CD4-positive, alpha-beta T cell treated with Interleukin-10 for 1 hour (primary cell): ENCODE results near the gene ARHGAP40.
A peak's percentile ranks its signal among the peaks of the same experiment; 100 is the strongest.

Source experiments
- DNase-seq: peaks from one replicate; pipeline ENCODE4 v3.0.0-alpha.2; 2020

The ARHGAP40 gene

GRCh38 chr20:38658879-38659596, 57.4 kb downstream of the ARHGAP40 start:
- peak; percentile 32 for DNase-seq

- no peak for DNase-seq
These were observed 57.9 kb downstream of the ARHGAP40 start for GRCh38 chr20:38659597-38659880.

- no peak for DNase-seq
These were observed 58.8 kb downstream of the ARHGAP40 start for GRCh38 chr20:38660429-38660828.

GRCh38 chr20:38663660-38664059, 62.1 kb downstream of the ARHGAP40 start:
- DNase-seq: no peak

GRCh38 chr20:38664284-38664683, 62.7 kb downstream of the ARHGAP40 start:
- no peak for DNase-seq

GRCh38 chr20:38665094-38665493, 63.5 kb downstream of the ARHGAP40 start:
- DNase-seq: no peak

- no peak for DNase-seq
These were observed 64.1 kb downstream of the ARHGAP40 start for GRCh38 chr20:38665506-38666285.

- no peak for DNase-seq
These were observed 65.9 kb downstream of the ARHGAP40 start for GRCh38 chr20:38667417-38667956.

GRCh38 chr20:38669688-38670087, 68.1 kb downstream of the ARHGAP40 start:
- DNase-seq: no peak

- DNase-seq: no peak
These were observed 69.2 kb downstream of the ARHGAP40 start for GRCh38 chr20:38670786-38671185.

GRCh38 chr20:38671186-38671585, 69.6 kb downstream of the ARHGAP40 start:
- no peak for DNase-seq

- DNase-seq: no peak
These were observed 70.2 kb downstream of the ARHGAP40 start for GRCh38 chr20:38671701-38672292.

GRCh38 chr20:38672504-38672903, 70.9 kb downstream of the ARHGAP40 start:
- DNase-seq: no peak

- DNase-seq: no peak
These were observed 71.7 kb downstream of the ARHGAP40 start for GRCh38 chr20:38673261-38673660.

GRCh38 chr20:38673725-38674091, 72.1 kb downstream of the ARHGAP40 start:
- DNase-seq: no peak

GRCh38 chr20:38674092-38674764, 72.6 kb downstream of the ARHGAP40 start:
- peak; percentile 71 for DNase-seq

- no peak for DNase-seq
These were observed 73.1 kb downstream of the ARHGAP40 start for GRCh38 chr20:38674765-38675133.

GRCh38 chr20:38676576-38676975, 75.0 kb downstream of the ARHGAP40 start:
- DNase-seq: no peak

- DNase-seq: peak; percentile 12
These were observed 79.1 kb downstream of the ARHGAP40 start for GRCh38 chr20:38680500-38681306.

- DNase-seq: no peak
These were observed 83.7 kb downstream of the ARHGAP40 start for GRCh38 chr20:38685271-38685670.

- DNase-seq: peak; percentile 19
These were observed 84.4 kb downstream of the ARHGAP40 start for GRCh38 chr20:38685853-38686473.
